Measurements from ENCODE around the gene LONP2. TPM values are rescaled to one million over a fixed set of nuclear protein-coding genes. Genes with fewer than 3 reads are reported as not detected.

LONP2 gene
- total and polyA plus RNA-seq, 2 of the 13 experiments (the other 11 are each of a cell fraction or from before 2014, with no cell fraction given): 39.2 to 63.3 TPM

DNA sequence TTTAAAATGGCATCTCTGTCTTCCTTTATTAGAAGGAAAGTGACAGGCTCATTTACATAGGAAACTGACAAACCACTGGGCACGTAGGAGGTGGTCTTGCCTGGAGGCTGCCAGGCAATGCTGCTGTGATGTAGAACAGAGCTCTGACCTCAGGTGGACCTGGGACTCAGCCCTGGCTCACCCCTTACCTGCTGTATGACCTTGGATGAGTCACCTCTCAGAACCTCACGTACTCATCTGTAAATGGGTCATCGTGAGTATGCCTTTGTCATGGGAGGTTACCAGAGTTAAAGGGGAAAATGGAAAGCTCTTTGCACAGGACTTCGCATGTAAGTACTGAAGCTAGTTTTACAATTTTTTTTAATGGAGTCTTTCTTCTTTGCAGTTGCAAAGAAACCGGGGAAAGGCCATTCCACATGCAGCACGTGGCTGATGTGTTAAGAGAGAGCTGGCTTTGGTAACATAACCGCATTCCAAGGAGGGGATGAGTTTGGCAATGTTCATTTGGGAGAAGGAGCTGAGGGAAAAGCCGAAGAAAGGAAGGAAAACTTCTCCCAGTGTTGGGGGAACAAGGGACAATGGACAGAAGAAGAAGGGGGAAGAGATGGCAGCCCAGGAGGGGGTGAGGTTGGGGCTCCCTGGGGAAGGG lies 37.4 kb upstream of the LONP2 start (continued):
- TF ChIP-seq, protein P1, sequence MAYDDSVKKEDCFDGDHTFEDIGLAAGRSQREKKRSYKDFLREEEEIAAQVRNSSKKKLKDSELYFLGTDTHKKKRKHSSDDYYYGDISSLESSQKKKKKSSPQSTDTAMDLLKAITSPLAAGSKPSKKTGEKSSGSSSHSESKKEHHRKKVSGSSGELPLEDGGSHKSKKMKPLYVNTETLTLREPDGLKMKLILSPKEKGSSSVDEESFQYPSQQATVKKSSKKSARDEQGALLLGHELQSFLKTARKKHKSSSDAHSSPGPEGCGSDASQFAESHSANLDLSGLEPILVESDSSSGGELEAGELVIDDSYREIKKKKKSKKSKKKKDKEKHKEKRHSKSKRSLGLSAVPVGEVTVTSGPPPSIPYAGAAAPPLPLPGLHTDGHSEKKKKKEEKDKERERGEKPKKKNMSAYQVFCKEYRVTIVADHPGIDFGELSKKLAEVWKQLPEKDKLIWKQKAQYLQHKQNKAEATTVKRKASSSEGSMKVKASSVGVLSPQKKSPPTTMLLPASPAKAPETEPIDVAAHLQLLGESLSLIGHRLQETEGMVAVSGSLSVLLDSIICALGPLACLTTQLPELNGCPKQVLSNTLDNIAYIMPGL (CRISPR knock-in tag; IDR thresholded peaks at IDR 0.05; ENCODE audit: borderline replicate concordance in 1 of 2, low read depth in 1 of 2): no peak
- no peak for TF ChIP-seq MAZ (IDR thresholded peaks at IDR 0.05; ENCODE audit: borderline replicate concordance, low read depth, low read length)
- no peak for TF ChIP-seq MAZ (CRISPR knock-in tag; IDR thresholded peaks at IDR 0.05; ENCODE audit: low read depth)
- no peak for TF ChIP-seq NBN (conservative IDR thresholded peaks at IDR 0.05)
- TF ChIP-seq ZBTB8A (CRISPR knock-in tag; IDR thresholded peaks at IDR 0.05; ENCODE audit: borderline replicate concordance, low read depth): no peak
- TF ChIP-seq, protein P2, sequence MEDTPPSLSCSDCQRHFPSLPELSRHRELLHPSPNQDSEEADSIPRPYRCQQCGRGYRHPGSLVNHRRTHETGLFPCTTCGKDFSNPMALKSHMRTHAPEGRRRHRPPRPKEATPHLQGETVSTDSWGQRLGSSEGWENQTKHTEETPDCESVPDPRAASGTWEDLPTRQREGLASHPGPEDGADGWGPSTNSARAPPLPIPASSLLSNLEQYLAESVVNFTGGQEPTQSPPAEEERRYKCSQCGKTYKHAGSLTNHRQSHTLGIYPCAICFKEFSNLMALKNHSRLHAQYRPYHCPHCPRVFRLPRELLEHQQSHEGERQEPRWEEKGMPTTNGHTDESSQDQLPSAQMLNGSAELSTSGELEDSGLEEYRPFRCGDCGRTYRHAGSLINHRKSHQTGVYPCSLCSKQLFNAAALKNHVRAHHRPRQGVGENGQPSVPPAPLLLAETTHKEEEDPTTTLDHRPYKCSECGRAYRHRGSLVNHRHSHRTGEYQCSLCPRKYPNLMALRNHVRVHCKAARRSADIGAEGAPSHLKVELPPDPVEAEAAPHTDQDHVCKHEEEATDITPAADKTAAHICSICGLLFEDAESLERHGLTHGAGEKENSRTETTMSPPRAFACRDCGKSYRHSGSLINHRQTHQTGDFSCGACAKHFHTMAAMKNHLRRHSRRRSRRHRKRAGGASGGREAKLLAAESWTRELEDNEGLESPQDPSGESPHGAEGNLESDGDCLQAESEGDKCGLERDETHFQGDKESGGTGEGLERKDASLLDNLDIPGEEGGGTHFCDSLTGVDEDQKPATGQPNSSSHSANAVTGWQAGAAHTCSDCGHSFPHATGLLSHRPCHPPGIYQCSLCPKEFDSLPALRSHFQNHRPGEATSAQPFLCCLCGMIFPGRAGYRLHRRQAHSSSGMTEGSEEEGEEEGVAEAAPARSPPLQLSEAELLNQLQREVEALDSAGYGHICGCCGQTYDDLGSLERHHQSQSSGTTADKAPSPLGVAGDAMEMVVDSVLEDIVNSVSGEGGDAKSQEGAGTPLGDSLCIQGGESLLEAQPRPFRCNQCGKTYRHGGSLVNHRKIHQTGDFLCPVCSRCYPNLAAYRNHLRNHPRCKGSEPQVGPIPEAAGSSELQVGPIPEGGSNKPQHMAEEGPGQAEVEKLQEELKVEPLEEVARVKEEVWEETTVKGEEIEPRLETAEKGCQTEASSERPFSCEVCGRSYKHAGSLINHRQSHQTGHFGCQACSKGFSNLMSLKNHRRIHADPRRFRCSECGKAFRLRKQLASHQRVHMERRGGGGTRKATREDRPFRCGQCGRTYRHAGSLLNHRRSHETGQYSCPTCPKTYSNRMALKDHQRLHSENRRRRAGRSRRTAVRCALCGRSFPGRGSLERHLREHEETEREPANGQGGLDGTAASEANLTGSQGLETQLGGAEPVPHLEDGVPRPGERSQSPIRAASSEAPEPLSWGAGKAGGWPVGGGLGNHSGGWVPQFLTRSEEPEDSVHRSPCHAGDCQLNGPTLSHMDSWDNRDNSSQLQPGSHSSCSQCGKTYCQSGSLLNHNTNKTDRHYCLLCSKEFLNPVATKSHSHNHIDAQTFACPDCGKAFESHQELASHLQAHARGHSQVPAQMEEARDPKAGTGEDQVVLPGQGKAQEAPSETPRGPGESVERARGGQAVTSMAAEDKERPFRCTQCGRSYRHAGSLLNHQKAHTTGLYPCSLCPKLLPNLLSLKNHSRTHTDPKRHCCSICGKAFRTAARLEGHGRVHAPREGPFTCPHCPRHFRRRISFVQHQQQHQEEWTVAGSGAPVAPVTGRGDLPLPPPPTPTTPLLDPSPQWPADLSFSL (CRISPR knock-in tag; IDR thresholded peaks at IDR 0.05): no peak
- no peak for TF ChIP-seq ZNF264 (CRISPR knock-in tag; IDR thresholded peaks at IDR 0.05)
- no peak for TF ChIP-seq SRF (IDR thresholded peaks at IDR 0.05; ENCODE audit: low read depth, low read length)
- peak; percentile 96 for TF ChIP-seq RXRB (CRISPR knock-in tag; IDR thresholded peaks at IDR 0.05; ENCODE audit: borderline replicate concordance)
- no peak for TF ChIP-seq SYNCRIP (IDR thresholded peaks at IDR 0.05; ENCODE audit: insufficient read depth, low read depth, low read length)
- TF ChIP-seq KDM1A (CRISPR knock-in tag; IDR thresholded peaks at IDR 0.05): peak; percentile 97
- TF ChIP-seq ZNF570 (CRISPR knock-in tag; IDR thresholded peaks at IDR 0.05; ENCODE audit: borderline replicate concordance): no peak
- no peak for TF ChIP-seq ZFP37 (CRISPR knock-in tag; IDR thresholded peaks at IDR 0.05; ENCODE audit: borderline replicate concordance)
- no peak for TF ChIP-seq ZNF589 (CRISPR knock-in tag; conservative IDR thresholded peaks at IDR 0.05)
- TF ChIP-seq EP300 (IDR thresholded peaks at IDR 0.05; ENCODE audit: low read depth in 2 of 2, low read length in 2 of 2): peak in 1 of 2 experiments; percentile 59; a peak in 1 of 4 replicates
- peak; percentile 23; the same call in 1 of the 2 replicates for TF ChIP-seq EP300 (CRISPR knock-in tag; IDR thresholded peaks at IDR 0.05; ENCODE audit: borderline replicate concordance)
- TF ChIP-seq, protein P3, sequence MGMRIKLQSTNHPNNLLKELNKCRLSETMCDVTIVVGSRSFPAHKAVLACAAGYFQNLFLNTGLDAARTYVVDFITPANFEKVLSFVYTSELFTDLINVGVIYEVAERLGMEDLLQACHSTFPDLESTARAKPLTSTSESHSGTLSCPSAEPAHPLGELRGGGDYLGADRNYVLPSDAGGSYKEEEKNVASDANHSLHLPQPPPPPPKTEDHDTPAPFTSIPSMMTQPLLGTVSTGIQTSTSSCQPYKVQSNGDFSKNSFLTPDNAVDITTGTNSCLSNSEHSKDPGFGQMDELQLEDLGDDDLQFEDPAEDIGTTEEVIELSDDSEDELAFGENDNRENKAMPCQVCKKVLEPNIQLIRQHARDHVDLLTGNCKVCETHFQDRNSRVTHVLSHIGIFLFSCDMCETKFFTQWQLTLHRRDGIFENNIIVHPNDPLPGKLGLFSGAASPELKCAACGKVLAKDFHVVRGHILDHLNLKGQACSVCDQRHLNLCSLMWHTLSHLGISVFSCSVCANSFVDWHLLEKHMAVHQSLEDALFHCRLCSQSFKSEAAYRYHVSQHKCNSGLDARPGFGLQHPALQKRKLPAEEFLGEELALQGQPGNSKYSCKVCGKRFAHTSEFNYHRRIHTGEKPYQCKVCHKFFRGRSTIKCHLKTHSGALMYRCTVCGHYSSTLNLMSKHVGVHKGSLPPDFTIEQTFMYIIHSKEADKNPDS (CRISPR knock-in tag; IDR thresholded peaks at IDR 0.05): no peak
